Smooth muscle cell (in vitro differentiated cells): ENCODE results near the gene TRAF3. TPM values are rescaled to one million over a fixed set of nuclear protein-coding genes. Genes with fewer than 3 reads are reported as not detected.

Experiments used
- DNase-seq: peaks from one replicate; lab custom pipeline; 2025; ENCODE audit not compliant: unreplicated experiment; lab: John Stamatoyannopoulos, UW
- H2AFZ ChIP-seq: fragments of 200-600 bp; sonication (generic); 2 replicates; pipeline ENCODE4 v1.6.0; 2016; ENCODE audit warnings: antibody characterized with exemption, low read depth, mild to moderate bottlenecking
- H3F3A ChIP-seq: fragments of 200-600 bp; sonication (generic); 2 replicates; pipeline ENCODE4 v1.6.0; 2017; ENCODE audit warnings: antibody characterized with exemption, low read depth
- H3K27ac ChIP-seq: fragments of 200-600 bp; sonication (generic); 2 replicates; pipeline ENCODE4 v1.5.1; 2016; ENCODE audit warnings: low read depth, mild to moderate bottlenecking
- H3K27me3 ChIP-seq: fragments of 200-600 bp; sonication (generic); 2 replicates; pipeline ENCODE4 v1.6.1; 2016; ENCODE audit warnings: low read depth, mild to moderate bottlenecking
- H3K36me3 ChIP-seq: fragments of 200-600 bp; sonication (generic); 2 replicates; pipeline ENCODE4 v1.5.1; 2016; ENCODE audit warnings: low read depth
- H3K4me1 ChIP-seq: fragments of 200-600 bp; sonication (generic); 2 replicates; pipeline ENCODE4 v1.5.1; 2016; ENCODE audit warnings: low read depth
- H3K4me2 ChIP-seq: fragments of 200-600 bp; sonication (generic); 2 replicates; pipeline ENCODE4 v1.6.0; 2016; ENCODE audit warnings: mild to moderate bottlenecking
- H3K4me3 ChIP-seq: fragments of 200-600 bp; sonication (generic); 2 replicates; pipeline ENCODE4 v1.5.1; 2016; ENCODE audit warnings: mild to moderate bottlenecking
- H3K79me2 ChIP-seq: fragments of 200-600 bp; sonication (generic); 2 replicates; pipeline ENCODE4 v1.6.0; 2016; ENCODE audit warnings: low read depth, mild to moderate bottlenecking
- H3K9ac ChIP-seq: fragments of 200-600 bp; sonication (generic); 2 replicates; pipeline ENCODE4 v1.6.0; 2016; ENCODE audit warnings: low read depth
- H3K9me3 ChIP-seq: fragments of 200-600 bp; sonication (generic); replicated peaks from 2 replicates; pipeline ENCODE4 v1.5.1; 2016; ENCODE audit warnings: low read depth
- H4K20me1 ChIP-seq: fragments of 200-600 bp; sonication (generic); 2 replicates; pipeline ENCODE4 v1.6.0; 2016; ENCODE audit warnings: low read depth
- WGBS: methylation state at CpG from one replicate; pipeline ENCODE4 v1.1.7; 2016; ENCODE audit warnings: low lambda C conversion rate; 5-methylcytosine and 5-hydroxymethylcytosine counted together
- polyA plus RNA-seq: library from polyadenylated mRNA; unstranded; fragments of >200 nt; fragmentation: Nextera tagmentation; extraction: Ambion mirVana; gene quantifications from 2 replicates; pipeline ENCODE4 v1.2.1, GENCODE V29; 2016
- total RNA-seq: library from RNA; depleted of rRNA; stranded (reverse); fragments of >200 nt; gene quantifications from 2 replicates; pipeline ENCODE4 v1.2.3, GENCODE V29; 2014
- TF ChIP-seq, protein P1 (sequence below): fragments of 200-600 bp; sonication (generic); IDR thresholded peaks from 2 replicates; pipeline ENCODE4 v1.5.1; 2017; ENCODE audit warnings: borderline replicate concordance, mild to moderate bottlenecking, antibody characterized with exemption; ENCODE audit not compliant: insufficient read depth, poor library complexity, severe bottlenecking

The TRAF3 gene
- total and polyA plus RNA-seq, 2 experiments from 2014 or later: 9.4 to 24.6 TPM

DNA sequence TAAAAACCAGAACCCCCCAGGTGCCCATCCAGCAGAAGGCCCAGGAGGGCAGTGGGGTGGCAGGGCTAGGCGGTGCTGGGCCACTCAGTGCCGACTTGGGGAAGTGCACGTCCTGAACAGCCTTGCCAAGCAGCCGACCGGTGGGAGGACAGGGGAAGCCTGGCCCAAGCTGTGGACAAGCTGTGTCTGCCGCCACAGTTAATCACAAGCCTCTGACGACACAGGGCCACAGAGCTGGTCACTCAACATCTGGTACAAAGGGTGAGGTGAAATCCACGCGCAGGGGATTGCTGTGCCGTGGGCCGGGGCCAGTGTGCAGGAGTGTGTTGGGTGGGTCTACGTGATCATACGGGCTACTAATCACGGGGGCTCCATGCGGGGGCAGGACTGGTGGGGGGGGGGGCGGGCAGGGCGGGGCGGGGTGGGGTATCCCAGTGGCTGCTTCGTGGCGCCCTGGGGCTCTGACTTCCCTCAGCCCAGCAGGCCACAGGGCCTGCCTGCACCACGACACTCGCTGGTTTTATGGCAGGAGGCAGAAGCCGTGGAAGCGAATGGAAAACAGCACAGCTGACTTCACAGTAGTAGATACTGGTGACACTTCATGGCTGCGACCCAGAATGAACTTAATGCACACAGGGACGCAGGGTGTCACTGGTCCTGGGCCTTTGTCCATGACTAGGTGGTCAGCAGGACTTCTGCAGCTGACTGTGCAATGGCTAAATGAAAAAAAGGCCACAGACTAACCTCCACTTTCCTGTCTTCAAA, 155.4 kb downstream of the TRAF3 start:
- no peaks in the 10 kb centered on the region for H3K9me3 ChIP-seq
- peaks cover 13% of the 10 kb centered on the region for H3F3A ChIP-seq
- no peaks in the 10 kb centered on the region for H3K36me3 ChIP-seq
- no peak for DNase-seq
- WGBS: 89% methylated on average over 21 of the region's 26 CpGs
- H4K20me1 ChIP-seq: peaks cover 74% of the 10 kb centered on the region
- H3K79me2 ChIP-seq: no peaks in the 10 kb centered on the region
- H3K27me3 ChIP-seq: peaks cover 34% of the 10 kb centered on the region
- no peak overlapping the region for H3K4me2 ChIP-seq
- peaks cover 13% of the 10 kb centered on the region for H3K4me1 ChIP-seq
- TF ChIP-seq, protein P1, sequence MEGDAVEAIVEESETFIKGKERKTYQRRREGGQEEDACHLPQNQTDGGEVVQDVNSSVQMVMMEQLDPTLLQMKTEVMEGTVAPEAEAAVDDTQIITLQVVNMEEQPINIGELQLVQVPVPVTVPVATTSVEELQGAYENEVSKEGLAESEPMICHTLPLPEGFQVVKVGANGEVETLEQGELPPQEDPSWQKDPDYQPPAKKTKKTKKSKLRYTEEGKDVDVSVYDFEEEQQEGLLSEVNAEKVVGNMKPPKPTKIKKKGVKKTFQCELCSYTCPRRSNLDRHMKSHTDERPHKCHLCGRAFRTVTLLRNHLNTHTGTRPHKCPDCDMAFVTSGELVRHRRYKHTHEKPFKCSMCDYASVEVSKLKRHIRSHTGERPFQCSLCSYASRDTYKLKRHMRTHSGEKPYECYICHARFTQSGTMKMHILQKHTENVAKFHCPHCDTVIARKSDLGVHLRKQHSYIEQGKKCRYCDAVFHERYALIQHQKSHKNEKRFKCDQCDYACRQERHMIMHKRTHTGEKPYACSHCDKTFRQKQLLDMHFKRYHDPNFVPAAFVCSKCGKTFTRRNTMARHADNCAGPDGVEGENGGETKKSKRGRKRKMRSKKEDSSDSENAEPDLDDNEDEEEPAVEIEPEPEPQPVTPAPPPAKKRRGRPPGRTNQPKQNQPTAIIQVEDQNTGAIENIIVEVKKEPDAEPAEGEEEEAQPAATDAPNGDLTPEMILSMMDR: no peak
- H3K4me3 ChIP-seq: no peak overlapping the region
- no peak overlapping the region for H2AFZ ChIP-seq
- no peak overlapping the region for H3K27ac ChIP-seq
- no peak overlapping the region for H3K9ac ChIP-seq

DNA sequence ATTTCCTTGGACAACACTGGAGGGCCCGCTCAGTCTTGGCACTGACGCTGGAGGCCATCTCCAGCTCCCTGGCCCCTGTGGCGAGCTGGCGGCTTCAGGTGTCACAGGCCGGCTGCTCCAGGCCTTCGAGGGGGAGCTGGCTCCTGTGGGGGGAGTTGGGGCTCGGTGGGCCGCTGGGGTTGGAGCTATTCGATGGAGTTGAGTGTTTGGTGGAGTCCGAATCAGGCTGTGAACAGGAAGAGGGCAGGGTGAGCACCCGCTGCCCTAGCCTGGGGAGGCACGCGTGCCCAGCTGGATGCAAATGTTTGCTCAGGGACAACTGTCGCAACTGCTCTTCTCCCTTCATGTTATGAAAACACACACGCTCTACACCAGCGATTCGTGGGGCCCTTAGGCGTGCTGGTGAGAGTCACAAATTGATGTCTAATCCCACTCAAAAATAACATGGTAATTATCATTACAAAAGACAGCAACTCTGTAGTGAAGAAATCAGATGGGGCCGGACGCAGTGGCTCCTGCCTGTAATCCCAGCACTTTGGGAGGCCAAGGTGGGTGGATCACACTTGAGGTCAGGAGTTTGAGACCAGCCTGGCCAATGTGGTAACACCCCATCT, 156.5 kb downstream of the TRAF3 start:
- Histone ChIP-seq H3K79me2 (no peaks in the 10 kb centered on the region), H3K9me3 (no peaks in the 10 kb centered on the region), H4K20me1 (peaks cover 78% of the 10 kb centered on the region), H3K4me3 (no peak overlapping the region), H3K27me3 (peaks cover 26% of the 10 kb centered on the region), H3K4me1 (peaks cover 10% of the 10 kb centered on the region), H2AFZ (no peak overlapping the region), H3K36me3 (no peaks in the 10 kb centered on the region), H3K27ac (no peak overlapping the region), H3K4me2 (no peak overlapping the region), H3F3A (peaks cover 9% of the 10 kb centered on the region), H3K9ac (no peak overlapping the region)
- TF ChIP-seq, protein P1: no peak
- DNase-seq: no peak
- WGBS: 96% methylated on average over 20 of the region's 20 CpGs

DNA sequence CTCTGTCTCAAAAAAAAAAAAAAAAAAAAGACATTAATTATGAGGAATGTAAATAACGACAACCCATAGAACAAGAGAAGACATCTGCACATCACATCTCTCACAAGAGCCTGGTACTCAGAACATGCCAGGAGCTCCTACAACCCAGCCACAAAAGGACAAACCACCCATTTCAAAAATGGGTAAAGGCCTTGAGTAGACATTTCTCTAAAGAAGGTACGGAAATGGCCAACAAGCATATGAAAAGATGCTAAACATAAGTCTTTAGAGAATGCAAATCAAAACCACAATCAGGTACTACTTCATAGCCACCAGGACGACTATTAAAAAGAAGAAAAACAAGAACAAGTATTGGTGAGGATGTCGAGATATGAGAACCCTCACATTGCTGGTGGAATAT, 158.5 kb downstream of the TRAF3 start:
- H3K27me3 ChIP-seq: peaks cover 5% of the 10 kb centered on the region
- no peak overlapping the region for H3K27ac ChIP-seq
- H3K4me2 ChIP-seq: no peak overlapping the region
- DNase-seq: no peak
- TF ChIP-seq, protein P1: no peak
- H3F3A ChIP-seq: peaks cover 8% of the 10 kb centered on the region
- WGBS: 95% methylated on average over 4 of the region's 4 CpGs
- H3K4me1 ChIP-seq: no peaks in the 10 kb centered on the region
- no peaks in the 10 kb centered on the region for H3K79me2 ChIP-seq
- no peaks in the 10 kb centered on the region for H3K36me3 ChIP-seq
- no peak overlapping the region for H3K4me3 ChIP-seq
- no peak overlapping the region for H3K9ac ChIP-seq
- H2AFZ ChIP-seq: no peak overlapping the region
- peaks cover 65% of the 10 kb centered on the region for H4K20me1 ChIP-seq
- no peaks in the 10 kb centered on the region for H3K9me3 ChIP-seq
